GM18868 (cell line): ENCODE results near the gene HIVEP3.

Experiments used
- ATAC-seq: cut with Tn5 transposase; IDR thresholded peaks from one replicate; pipeline ENCODE4 v1.9.1; 2021; ENCODE audit warnings: mild to moderate bottlenecking, moderate library complexity; ENCODE audit not compliant: unreplicated experiment

HIVEP3 gene

DNA sequence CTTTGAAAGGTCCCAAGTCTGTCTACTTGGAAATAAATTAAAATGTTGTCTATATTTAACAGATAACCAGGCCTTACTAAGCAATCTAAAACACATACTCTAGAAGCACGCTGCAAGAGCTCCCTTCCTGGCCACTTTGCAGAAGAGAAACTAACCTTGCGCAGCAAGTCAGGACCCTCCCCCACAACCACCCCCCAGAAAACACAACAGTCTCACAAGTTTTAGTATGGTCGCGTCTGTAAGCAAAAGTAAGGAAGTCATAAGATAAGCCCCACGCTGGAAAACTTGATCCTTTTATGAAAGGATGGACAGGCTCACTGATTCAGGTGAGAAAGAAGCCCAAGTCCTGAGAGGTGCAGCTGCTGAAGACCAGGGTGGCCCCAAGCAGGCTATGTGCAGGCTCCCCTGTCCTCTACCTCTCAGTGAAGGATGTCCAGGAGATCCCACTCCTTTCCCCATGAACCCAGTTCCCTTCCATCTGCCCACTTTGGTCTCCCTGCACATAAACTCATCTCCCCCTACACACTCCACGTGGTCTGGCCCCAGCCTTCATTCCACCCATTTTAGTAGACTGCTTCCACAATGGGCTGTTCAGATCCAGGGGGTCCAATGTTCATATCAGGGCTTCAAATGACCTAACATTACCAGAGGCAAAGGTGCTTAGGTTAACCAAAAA, 23.8 kb downstream of the HIVEP3 start:
- ATAC-seq = no peak

DNA sequence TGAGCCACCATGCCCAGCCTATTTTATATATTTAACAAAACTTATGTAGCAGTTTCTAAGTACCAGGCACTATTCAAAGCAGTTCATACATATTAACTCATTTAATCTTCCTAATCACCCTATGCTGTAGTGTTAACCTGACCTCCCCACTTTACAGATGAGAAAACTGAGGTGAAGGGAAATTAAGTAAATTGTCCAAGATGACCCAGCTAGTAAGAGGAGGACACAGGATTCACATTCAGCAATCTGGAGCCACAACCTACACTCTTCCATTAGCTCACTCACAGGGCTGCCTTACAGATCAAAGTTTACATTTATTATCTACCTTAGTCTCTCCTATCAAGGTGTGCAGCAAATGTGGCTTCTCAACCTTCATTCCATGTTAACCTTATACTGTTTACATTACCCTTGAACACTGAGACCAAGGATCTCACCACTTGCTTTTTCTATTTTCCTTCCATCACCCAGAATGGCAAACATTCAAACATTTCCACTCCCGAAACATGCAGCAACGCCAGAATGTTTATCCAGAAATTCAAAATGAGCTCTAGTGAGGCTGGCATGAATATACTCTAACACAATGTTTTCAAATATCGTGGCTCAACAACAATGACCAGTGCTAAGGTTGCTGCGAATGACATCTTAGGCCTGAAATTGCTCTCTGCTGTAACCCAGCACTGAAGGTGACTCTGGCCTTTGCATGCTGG, 24.5 kb downstream of the HIVEP3 start:
- no peak for ATAC-seq

DNA sequence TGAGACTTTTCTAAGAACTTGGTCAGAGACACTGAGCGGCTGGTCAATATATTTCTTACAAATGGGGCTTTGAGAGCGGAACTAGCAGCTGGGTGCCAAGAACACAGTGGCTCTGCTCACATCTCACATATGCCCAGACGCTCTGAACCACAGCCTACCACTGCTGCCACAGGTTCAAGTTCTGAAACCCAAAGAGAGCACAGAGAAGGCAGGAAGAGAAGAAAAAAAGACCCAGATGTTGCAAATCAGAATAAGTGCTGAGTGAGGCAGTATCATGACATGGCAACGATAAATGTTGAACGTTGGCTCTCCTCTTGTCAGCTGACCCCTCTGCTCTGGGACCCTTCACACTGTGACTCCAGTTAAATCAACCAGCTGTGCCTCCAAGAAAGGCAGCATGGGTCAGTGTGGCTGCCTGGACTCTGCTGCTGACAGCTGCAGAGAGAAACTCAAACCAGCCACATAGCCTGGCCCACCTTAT, 26.4 kb downstream of the HIVEP3 start:
- ATAC-seq = no peak

DNA sequence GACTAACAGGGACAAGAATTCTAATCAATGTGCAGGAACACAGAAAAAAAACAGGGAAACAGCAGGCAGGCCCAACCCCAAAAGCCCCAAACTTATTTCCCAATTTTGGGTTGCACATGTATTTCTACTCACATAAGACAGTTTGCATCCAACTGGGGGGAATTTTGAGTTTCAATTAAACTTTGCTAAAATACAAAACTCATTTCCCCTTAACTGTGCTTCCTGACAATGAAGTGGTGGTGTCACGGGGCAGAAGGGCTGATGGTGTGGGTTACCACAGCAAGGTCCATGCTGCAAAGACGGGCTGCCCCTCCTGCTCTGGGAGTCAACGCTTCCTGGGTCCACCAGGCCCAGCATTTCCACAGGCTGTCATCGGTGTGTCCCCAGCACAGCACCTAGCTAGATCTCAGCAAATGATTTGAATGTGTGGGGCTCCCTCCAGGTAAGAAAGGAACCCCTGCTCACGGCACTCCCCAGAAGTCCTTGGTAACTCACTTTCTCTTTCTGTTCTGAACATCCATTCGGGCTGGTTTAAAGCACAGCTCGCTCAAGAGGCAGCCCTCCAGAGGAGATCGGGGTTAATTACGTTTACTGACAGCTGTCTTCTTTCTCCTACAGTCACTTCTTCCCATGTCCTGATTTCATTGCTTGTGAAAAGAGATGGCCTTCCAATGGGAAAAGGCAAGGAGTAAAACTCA, 27.4 kb downstream of the HIVEP3 start:
- ATAC-seq = peak; percentile 86

DNA sequence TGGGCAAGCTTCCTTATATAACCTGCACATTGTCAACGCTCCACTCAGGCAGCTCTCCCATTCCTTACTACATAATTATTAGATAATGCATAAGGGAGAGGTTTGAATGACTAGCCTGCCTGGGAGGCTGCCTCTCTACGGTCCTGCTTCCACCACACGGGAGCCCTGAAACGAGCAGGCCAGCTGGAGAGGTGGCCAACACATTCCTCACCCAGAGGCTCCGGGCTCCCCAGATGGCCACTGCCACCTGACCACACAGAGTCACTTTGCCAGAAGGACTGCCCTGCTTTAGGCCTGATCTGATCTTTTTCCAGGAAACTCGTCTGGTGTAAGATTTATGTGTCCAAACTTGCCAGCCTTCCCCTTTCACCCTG, 27.9 kb downstream of the HIVEP3 start:
- no peak for ATAC-seq

DNA sequence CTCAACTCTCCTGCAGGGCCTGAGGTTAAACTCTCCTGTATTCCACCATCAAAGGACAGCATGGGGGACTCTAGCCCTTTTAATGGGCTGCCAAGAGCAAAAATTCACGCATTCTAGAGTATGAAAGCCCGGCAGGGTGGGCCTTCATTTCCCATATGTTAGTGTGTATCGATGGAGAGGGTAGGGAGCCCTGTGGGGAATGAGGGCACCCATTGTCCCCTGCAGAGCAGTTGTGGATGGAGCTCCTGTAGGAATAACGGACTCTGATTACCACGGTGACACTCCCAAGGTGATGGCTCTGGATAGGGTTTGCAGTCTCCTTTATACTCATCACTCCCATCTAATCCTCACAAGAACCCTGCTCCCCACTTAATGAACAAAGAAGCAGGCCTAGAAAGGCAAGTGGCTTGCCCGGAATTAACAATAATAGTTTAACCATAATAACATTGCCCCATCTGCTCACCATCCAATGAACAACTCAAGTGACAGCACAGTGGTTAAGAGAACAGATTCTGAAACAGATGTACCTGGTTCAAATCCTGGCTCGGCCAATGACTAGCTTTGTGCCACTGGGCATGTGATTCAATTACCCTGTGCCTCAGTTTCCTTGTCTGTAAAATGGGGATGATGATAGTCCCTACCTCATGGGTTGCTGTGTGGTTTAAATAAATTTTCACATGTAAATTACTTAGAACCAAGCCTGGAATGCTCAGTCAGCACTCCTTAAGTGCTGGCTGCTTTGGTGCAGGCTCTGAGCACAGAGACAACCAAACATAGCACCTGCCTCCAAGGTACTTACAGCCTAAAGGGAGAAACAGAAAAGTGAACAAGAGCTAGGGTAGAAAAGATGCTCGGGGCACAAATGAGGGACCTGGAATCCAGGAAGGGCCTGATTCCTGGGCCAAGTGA, 29.0 kb downstream of the HIVEP3 start:
- no peak for ATAC-seq

DNA sequence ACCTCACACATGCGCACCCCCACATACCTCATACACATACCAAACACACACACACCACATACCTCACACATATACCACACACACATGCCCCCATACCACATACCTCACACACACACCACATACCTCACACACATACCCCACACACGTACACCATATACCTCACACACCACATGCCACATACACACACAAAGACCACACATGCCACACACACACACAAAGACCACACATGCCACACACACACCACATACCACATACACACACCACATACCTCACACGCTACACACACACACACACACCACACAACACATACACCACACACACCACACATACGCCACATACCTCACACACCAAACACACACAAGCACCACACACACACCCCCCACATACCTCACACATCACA, 30.0 kb downstream of the HIVEP3 start:
- ATAC-seq = no peak

DNA sequence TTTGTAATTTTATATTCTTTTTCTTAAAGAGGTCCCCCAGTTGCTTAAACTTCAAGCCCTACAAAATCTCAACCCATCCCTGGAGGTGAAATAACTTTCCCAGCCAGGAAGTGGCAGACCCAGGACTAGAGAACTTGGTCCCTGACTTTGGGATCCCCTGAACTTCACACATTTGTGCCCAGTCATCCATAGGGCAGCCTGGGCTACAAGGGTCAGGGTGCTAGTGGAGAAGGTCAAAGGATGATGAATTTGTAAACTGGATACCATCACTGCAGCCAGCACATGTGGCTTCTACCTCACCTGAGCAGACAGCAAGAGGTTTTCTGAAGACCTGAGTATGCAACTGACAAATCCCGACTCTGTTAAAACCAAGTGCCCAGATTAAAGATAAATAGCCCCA, 31.4 kb downstream of the HIVEP3 start:
- ATAC-seq = no peak

DNA sequence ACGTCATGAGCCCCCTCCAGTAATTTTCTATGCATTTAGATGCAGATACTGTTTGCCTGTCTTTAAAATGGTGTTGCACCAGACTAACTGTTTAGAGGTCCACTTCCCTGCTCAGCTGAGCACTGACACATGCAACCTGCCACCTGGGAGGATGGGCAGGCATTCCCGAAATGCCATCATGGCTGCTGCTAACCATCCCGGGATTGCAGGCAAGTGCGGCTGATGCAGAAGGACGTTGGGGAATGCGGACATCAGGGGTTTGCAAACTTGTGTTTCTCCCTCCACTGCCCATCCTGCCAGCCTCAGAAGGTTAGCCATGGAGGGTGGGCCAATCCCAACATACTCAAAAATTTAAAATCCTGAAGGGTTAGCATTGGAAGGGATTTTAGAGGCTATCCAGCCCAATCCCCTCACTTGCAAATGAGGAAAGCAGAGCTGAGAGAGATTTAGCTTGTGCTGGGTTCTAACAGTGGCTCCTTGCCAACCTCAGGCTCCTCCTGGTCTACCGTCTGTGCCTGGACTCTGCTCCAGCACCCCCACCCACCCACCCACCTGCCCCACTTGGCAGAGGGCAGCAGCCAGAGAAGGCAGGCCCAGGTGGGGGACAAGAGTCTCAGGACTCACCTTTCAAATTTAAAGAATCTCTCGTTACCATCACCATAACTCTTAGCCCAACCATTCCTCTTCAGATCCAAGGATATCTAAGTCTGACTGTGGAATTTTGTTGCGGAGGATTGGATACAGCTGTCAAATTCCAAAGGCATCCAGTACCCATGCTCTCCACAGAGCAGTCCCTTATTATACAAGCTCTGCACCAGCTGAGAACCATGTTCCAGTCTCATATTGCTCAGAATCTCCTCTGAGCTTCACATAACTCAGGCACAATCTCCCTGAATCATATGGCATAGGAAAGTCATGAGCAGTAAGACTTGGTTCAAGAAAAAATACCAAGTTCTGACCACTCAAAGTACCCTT, 34.2 kb downstream of the HIVEP3 start:
- ATAC-seq = no peak

DNA sequence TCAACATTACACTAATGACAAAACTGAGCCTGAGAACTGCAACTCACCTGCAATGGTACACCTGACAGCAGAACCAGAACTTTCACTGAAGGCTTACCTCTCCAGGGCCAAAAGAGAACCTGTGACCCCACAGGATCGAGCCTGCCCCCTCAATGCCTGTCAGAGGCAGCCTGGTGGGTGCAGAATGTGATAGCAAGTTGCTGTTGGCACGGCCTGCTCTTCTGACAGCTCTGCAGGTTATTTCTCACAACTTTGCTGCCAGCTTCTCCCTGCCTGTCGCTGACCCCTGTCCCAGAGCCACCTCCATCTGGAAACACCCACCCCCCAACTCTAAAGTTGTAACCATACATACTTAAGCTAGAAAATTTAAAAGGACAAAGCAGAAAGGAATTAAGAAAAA, 35.2 kb downstream of the HIVEP3 start:
- no peak for ATAC-seq

DNA sequence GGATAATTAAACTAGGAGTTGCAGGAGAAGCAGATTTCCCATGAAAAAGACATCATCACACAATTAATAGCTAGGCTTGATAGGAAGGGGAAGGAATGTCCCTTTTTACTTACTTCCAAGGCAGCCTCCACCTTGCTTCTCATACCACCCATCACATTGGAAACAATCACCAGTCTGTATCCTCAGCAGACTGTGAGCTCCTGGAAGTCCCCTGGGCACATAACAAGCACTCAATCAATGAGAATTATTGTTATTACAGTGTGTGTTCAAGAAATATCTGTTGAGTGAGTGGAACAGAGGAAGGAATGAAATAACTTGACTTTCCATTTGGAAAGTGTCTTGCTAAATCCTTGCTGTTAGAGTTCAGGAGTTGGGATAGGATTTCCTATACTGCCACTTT, 36.2 kb downstream of the HIVEP3 start:
- ATAC-seq = no peak

DNA sequence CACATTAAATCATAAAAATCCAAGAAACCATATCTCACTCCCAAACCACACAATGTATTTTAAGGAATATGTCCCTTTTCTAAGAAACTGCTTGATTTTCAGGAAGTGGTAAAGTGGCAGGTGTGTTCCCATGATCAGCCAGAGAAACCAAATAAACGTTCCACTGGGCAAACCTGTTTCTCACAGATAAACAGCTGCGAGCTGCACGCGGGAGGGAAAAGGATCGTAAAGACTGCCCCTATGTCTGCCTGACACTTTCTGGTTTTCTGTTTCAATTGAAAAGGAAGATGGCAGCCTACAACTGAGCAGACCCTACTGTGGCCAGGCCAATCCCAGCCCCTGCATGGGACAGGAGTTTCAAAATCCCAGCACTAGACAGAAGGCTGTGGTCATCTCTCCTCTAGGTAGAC, 36.6 kb downstream of the HIVEP3 start:
- ATAC-seq = no peak

DNA sequence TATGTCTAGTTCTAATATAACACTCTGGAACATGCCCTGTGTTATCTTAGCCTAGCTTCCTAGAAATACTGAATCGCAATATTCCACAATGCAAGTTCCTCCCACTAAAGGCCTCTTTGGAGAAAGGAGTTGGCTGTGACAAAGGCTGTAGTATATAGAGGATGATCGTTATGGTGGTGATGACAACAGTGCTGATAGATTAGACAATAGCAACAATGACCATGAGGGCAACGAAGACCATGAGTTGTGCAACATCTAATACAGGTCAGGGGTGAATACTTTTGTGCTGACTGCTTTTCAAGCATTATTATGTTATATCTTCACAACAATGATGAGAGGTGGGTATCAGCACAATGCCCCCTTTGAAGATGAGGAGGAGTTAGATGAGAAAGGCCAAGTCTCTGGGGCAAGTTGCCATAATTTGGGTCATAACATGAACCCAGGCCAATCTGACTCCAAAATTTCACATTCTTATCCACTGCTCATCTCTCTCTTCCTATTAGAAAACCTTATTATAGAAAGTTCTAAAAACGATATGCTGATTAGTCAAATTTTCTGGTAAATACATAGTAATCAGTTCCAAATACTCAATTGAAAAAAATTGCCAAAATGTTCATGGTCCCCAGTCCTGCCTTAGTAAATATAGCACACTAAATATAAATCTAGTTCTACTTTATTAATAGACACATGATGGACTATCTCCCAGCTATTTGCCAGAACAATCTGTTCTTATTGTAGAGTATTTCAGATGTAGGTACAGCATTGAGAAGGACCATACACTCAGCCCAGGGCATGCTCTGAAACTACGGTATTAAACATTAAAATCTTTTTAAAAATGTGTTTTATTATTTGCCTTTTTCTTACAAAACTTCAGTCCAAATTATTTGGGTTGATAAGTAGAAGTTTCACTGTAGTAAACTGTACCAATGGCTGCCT, 37.5 kb downstream of the HIVEP3 start:
- ATAC-seq = no peak

DNA sequence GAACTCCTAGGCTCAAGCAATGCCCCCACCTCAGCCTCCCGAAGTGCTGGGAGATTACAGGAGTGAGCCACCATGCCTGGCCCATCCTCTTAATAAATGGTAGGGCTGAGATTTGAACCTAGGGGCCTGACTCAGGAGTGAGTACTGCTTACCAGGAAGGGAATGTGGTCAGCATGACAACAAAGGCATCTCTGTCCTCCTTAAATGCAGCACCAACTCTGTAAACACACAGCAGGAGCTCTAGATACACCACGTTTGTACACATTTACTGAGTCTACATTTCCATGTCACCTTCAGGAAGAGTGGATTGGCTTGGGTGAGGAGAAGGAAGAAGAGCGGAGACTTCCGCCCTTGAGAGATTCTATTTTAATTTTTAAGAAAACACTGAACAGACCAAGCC, 38.5 kb downstream of the HIVEP3 start:
- ATAC-seq = no peak

DNA sequence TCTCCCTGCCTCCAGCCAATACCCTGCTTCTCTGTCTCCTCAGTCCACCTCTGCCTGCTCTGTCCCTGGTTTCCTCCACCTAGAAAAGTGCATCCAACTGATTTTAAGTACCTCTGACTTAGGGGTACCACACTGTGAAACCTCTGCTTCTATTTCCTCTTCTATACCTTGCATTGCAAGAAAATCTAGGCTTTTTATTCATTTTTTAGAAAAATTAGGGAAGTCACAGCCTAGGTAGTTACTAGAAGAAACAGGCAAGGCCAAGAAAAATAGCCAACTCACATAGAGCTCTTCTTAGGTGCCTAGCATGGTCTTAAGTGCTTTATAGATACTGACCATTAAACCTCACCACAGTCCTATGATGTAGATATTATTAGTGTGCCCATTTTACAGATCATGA, 39.1 kb downstream of the HIVEP3 start:
- ATAC-seq = no peak

DNA sequence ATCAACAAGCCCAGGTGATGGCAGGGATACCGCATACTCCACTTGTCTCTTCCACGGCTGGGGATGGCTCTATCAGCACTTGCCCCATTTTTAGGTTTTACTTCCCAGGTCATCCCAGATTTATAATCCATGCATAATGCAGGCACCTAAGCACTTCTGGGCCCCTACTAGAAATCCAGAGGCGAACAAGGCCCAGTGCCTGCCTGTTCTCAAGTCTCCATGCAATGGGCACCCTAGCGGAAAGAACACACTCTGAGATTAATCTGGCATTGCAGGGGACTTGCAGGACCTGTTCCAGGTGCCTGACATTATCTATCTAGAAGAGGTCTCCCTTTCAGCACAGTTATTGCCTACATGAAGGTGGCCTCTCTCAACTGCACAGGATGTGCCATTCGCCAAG, 39.8 kb downstream of the HIVEP3 start:
- no peak for ATAC-seq

DNA sequence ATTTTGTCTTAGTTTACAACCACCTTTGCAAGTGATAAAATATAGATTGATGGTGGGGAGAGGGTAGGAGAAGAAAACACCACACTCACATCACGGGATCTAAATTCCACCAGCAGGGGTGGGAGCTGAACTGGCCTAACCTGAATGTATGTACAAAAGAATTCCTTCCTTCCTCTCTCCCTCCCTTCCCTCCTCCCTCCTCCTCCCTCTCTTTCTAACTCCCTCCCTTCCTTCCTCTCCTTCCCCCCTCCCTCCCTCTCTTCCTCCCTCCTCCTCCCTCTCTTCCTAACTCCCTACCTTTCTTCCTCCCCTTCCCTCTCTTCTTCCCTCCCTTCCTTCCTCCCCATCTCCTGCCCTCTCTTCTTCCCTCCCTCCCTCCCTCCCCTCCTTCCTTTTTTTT, 40.2 kb downstream of the HIVEP3 start:
- ATAC-seq = no peak

DNA sequence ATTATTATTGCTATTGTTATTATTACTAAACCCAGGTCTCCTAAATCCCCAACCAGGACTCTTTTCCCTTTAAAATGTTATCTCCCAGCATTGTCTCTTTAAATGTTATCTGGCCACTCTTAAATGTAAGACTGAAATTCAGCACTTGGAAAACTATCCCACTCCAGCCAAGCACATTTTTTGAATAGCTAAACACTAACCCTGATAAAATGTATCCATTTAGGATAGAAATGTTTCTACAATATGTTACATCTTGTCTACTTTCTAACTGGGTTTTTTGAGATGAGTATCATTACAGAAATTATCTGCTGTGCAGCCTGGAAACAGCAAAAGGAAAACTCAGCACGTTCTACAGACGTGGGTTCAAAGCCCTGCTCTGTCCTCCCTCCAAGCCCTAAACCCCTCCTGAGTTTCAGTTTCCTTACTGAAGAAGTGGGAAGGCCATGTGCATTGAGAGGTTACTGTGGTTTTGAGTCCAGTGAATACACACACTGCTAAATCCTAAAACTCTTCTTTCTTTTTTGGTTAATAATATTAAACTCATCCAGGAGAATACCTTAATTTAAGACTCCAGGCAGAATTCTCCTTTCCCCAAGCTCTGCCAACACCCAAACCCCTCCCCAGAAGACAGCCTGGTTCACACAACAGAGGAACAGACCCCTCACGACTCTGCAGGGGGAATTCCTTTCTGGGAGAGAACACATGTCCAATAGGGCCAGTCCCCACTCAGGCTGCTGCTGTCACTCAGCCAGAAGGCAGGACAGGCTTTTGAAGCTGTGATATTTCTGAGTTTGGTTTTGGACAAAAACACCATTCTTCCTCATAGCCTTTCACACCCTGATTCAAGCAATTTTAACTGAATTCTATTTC, 41.9 kb downstream of the HIVEP3 start:
- ATAC-seq = no peak
